ENCODE measurements around the gene CCDC82.

Gene CCDC82

GRCh38 chr11:96332126-96332771, 57.5 kb downstream of the CCDC82 start:
- TF ChIP-seq CTCF (IDR thresholded peaks at IDR 0.05), result no peak
- H3K27ac ChIP-seq, result no peak overlapping the region

GRCh38 chr11:96331699-96332116, 58.0 kb downstream of the CCDC82 start:
- no peak overlapping the region for H3K27ac ChIP-seq
- TF ChIP-seq ZFX (IDR thresholded peaks at IDR 0.05; ENCODE audit: borderline replicate concordance), result no peak
- no peak for TF ChIP-seq CTCF (IDR thresholded peaks at IDR 0.05)

- H3K27ac ChIP-seq, result no peak overlapping the region
- no peak for TF ChIP-seq CTCF (IDR thresholded peaks at IDR 0.05)
- no peak for TF ChIP-seq ZFX (IDR thresholded peaks at IDR 0.05; ENCODE audit: borderline replicate concordance)
These were observed 59.2 kb downstream of the CCDC82 start for GRCh38 chr11:96330511-96330859.

- TF ChIP-seq ZFX (IDR thresholded peaks at IDR 0.05; ENCODE audit: borderline replicate concordance) (no peak), CTCF (IDR thresholded peaks at IDR 0.05) (no peak)
These were observed 59.7 kb downstream of the CCDC82 start for GRCh38 chr11:96329855-96330510.

GRCh38 chr11:96329419-96329818, 60.3 kb downstream of the CCDC82 start:
- TF ChIP-seq ZFX (IDR thresholded peaks at IDR 0.05; ENCODE audit: borderline replicate concordance), result no peak
- no peak for TF ChIP-seq CTCF (IDR thresholded peaks at IDR 0.05)
- no peak overlapping the region for H3K27ac ChIP-seq

More at GRCh38 chr11:96329855-96330510, 59.7 kb downstream of the CCDC82 start:
- no peak overlapping the region for H3K27ac ChIP-seq

GRCh38 chr11:96328395-96329010, 61.2 kb downstream of the CCDC82 start:
- no peak overlapping the region for H3K27ac ChIP-seq
- TF ChIP-seq CTCF (IDR thresholded peaks at IDR 0.05), result no peak
- TF ChIP-seq ZFX (IDR thresholded peaks at IDR 0.05; ENCODE audit: borderline replicate concordance), result no peak

GRCh38 chr11:96326959-96327358, 62.8 kb downstream of the CCDC82 start:
- TF ChIP-seq CTCF (IDR thresholded peaks at IDR 0.05), result no peak
- TF ChIP-seq ZFX (IDR thresholded peaks at IDR 0.05; ENCODE audit: borderline replicate concordance), result no peak
- H3K27ac ChIP-seq, result no peak overlapping the region
